GM12891 (cell line): ENCODE results near the gene KANSL1.
"Not testable (repeated sequence)": the region's sequence is repeated elsewhere in the genome, so short reads cannot be mapped to it uniquely, and the experiment has no call there.

Experiments
- POLR2A ChIP-seq: IDR thresholded peaks from 2 replicates; pipeline ENCODE4 v1.6.1; 2011; ENCODE audit warnings: low read depth, low read length, control low read depth
- POLR2AphosphoS5 ChIP-seq: IDR thresholded peaks from 2 replicates; pipeline ENCODE4 v1.6.1; 2011; ENCODE audit warnings: low read depth, low read length, control low read depth
- TAF1 ChIP-seq: IDR thresholded peaks from 2 replicates; pipeline ENCODE4 v1.6.1; 2011; ENCODE audit warnings: low read depth, low read length, control low read depth

GRCh38 chr17:46102806-46103205 lies 90.4 kb downstream of the KANSL1 start:
- TF ChIP-seq POLR2A, POLR2AphosphoS5, TAF1: not testable (repeated sequence)
